Measurements from ENCODE around the gene KRTAP29-1. TPM values are rescaled to one million over a fixed set of nuclear protein-coding genes. Genes with fewer than 3 reads are reported as not detected.
"Not testable (repeated sequence)": the region's sequence is repeated elsewhere in the genome, so short reads cannot be mapped to it uniquely, and the experiment has no call there.

Gene KRTAP29-1
- total RNA-seq, 1 experiment from 2014 or later: not detected

- in situ Hi-C loops (cut with HindIII; ENCODE audit: low pct_unique_long_range_greater_than_20kb, low sequenced_read_pairs): no loop called here
- no peak for DNase-seq (ENCODE audit: low read depth)
Measured at GRCh38 chr17:41308918-41309359, 6.3 kb upstream of the KRTAP29-1 start, which contains the start of gene KRTAP16-1. KRTAP16-1 (minus strand) TSS chr17:41309309; CDS start chr17:41309253, 56 bp downstream.

- in situ Hi-C loops (cut with HindIII; ENCODE audit: low pct_unique_long_range_greater_than_20kb, low sequenced_read_pairs): no loop called here
- DNase-seq (ENCODE audit: low read depth): no peak
Measured at GRCh38 chr17:41308251-41308917, 5.7 kb upstream of the KRTAP29-1 start.

GRCh38 chr17:41307647-41308046 is 5.0 kb upstream of the KRTAP29-1 start:
- in situ Hi-C loops (cut with HindIII; ENCODE audit: low pct_unique_long_range_greater_than_20kb, low sequenced_read_pairs): no loop called here
- DNase-seq (ENCODE audit: low read depth): no peak

- DNase-seq (ENCODE audit: low read depth): no peak
- in situ Hi-C loops (cut with HindIII; ENCODE audit: low pct_unique_long_range_greater_than_20kb, low sequenced_read_pairs): no loop called here
Measured at GRCh38 chr17:41304091-41304490, 1.4 kb upstream of the KRTAP29-1 start.

GRCh38 chr17:41302981-41303380 is 330 bp upstream of the KRTAP29-1 start:
- in situ Hi-C loops (cut with HindIII; ENCODE audit: low pct_unique_long_range_greater_than_20kb, low sequenced_read_pairs): no loop called here
- no peak for DNase-seq (ENCODE audit: low read depth)

GRCh38 chr17:41301204-41301790 is 1.4 kb downstream of the KRTAP29-1 start:
- in situ Hi-C loops (cut with HindIII; ENCODE audit: low pct_unique_long_range_greater_than_20kb, low sequenced_read_pairs): no loop called here
- no peak for DNase-seq (ENCODE audit: low read depth)

- in situ Hi-C loops (cut with HindIII; ENCODE audit: low pct_unique_long_range_greater_than_20kb, low sequenced_read_pairs): no loop called here
- no peak for DNase-seq (ENCODE audit: low read depth)
Measured at GRCh38 chr17:41298458-41299135, 4.1 kb downstream of the KRTAP29-1 start.

- in situ Hi-C loops (cut with HindIII; ENCODE audit: low pct_unique_long_range_greater_than_20kb, low sequenced_read_pairs): no loop called here
- DNase-seq (ENCODE audit: low read depth): no peak
Measured at GRCh38 chr17:41296846-41297245, 5.8 kb downstream of the KRTAP29-1 start.

GRCh38 chr17:41294016-41294415 is 8.6 kb downstream of the KRTAP29-1 start:
- in situ Hi-C loops (cut with HindIII; ENCODE audit: low pct_unique_long_range_greater_than_20kb, low sequenced_read_pairs): no loop called here
- DNase-seq (ENCODE audit: low read depth): no peak

- in situ Hi-C loops (cut with HindIII; ENCODE audit: low pct_unique_long_range_greater_than_20kb, low sequenced_read_pairs): no loop called here
- DNase-seq (ENCODE audit: low read depth): peak; percentile 38
Measured at GRCh38 chr17:41287050-41287449, 15.6 kb downstream of the KRTAP29-1 start.

- no peak for DNase-seq (ENCODE audit: low read depth)
- in situ Hi-C loops (cut with HindIII; ENCODE audit: low pct_unique_long_range_greater_than_20kb, low sequenced_read_pairs): no loop called here
Measured at GRCh38 chr17:41284546-41284945, 18.1 kb downstream of the KRTAP29-1 start.

GRCh38 chr17:41284043-41284442 is 18.6 kb downstream of the KRTAP29-1 start:
- in situ Hi-C loops (cut with HindIII; ENCODE audit: low pct_unique_long_range_greater_than_20kb, low sequenced_read_pairs): no loop called here

GRCh38 chr17:41278176-41278955 is 24.3 kb downstream of the KRTAP29-1 start:
- no peak for DNase-seq (ENCODE audit: low read depth)
- in situ Hi-C loops (cut with HindIII; ENCODE audit: low pct_unique_long_range_greater_than_20kb, low sequenced_read_pairs): no loop called here

More at GRCh38 chr17:41284043-41284442, 18.6 kb downstream of the KRTAP29-1 start:
- DNase-seq (ENCODE audit: low read depth): no peak

GRCh38 chr17:41275648-41276190 is 26.9 kb downstream of the KRTAP29-1 start, which contains the start of gene KRTAP9-7:
KRTAP9-7 (plus strand) TSS chr17:41275698; CDS start chr17:41275698, 0 bp downstream.
- in situ Hi-C loops (cut with HindIII; ENCODE audit: low pct_unique_long_range_greater_than_20kb, low sequenced_read_pairs); DNase-seq (ENCODE audit: low read depth): not testable (repeated sequence)

- no peak for DNase-seq (ENCODE audit: low read depth)
- in situ Hi-C loops (cut with HindIII; ENCODE audit: low pct_unique_long_range_greater_than_20kb, low sequenced_read_pairs): no loop called here
Measured at GRCh38 chr17:41271858-41272257, 30.8 kb downstream of the KRTAP29-1 start.

GRCh38 chr17:41271323-41271722 is 31.3 kb downstream of the KRTAP29-1 start:
- in situ Hi-C loops (cut with HindIII; ENCODE audit: low pct_unique_long_range_greater_than_20kb, low sequenced_read_pairs); DNase-seq (ENCODE audit: low read depth): not testable (repeated sequence)

- in situ Hi-C loops (cut with HindIII; ENCODE audit: low pct_unique_long_range_greater_than_20kb, low sequenced_read_pairs): no loop called here
- DNase-seq (ENCODE audit: low read depth): no peak
Measured at GRCh38 chr17:41267711-41268110, 34.9 kb downstream of the KRTAP29-1 start.

- DNase-seq (ENCODE audit: low read depth): no peak
- in situ Hi-C loops (cut with HindIII; ENCODE audit: low pct_unique_long_range_greater_than_20kb, low sequenced_read_pairs): no loop called here
Measured at GRCh38 chr17:41265078-41265477, 37.6 kb downstream of the KRTAP29-1 start, which contains the start of gene KRTAP9-6. KRTAP9-6 (plus strand) TSS chr17:41265378; CDS start chr17:41265378, 0 bp downstream.
